ENCODE data around the gene ARHGAP26.

DNA sequence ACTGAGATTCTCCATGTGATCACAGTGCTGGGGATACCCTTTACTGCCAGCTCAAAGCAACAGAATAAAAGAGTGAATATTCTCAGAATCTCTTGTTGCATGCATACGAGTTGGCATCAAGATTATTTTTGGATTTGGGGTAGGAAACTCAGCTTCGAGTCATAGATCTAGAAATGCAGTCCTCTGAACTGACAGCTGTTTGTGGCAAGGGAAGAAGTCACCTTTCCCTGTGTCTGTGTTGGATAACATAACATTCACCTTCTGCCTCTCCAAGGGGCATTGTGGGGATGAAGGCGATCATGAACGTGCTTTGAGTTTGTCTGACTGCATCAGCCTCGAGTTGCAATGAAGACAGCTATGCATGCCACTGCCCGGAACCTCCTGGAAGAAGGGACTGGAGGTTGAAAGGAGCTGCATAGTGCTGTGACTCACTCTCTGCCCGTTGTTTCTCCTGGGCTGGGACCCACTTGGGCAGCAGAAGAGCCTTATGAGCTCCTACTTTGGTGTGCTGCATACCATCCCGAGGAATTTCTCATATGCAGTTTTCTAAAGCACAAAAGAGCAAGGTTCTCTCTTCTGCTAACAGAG, 231.7 kb downstream of the ARHGAP26 start:
- TF ChIP-seq, protein P1, sequence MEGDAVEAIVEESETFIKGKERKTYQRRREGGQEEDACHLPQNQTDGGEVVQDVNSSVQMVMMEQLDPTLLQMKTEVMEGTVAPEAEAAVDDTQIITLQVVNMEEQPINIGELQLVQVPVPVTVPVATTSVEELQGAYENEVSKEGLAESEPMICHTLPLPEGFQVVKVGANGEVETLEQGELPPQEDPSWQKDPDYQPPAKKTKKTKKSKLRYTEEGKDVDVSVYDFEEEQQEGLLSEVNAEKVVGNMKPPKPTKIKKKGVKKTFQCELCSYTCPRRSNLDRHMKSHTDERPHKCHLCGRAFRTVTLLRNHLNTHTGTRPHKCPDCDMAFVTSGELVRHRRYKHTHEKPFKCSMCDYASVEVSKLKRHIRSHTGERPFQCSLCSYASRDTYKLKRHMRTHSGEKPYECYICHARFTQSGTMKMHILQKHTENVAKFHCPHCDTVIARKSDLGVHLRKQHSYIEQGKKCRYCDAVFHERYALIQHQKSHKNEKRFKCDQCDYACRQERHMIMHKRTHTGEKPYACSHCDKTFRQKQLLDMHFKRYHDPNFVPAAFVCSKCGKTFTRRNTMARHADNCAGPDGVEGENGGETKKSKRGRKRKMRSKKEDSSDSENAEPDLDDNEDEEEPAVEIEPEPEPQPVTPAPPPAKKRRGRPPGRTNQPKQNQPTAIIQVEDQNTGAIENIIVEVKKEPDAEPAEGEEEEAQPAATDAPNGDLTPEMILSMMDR (IDR thresholded peaks at IDR 0.05): no peak
- TF ChIP-seq POLR2A (IDR thresholded peaks at IDR 0.05) (no peak), POLR2AphosphoS5 (IDR thresholded peaks at IDR 0.05) (no peak), EP300 (IDR thresholded peaks at IDR 0.05; ENCODE audit: low read depth) (no peak)
